Cardiac muscle cell (in vitro differentiated cells and primary cell): Measurements from ENCODE around the gene DNAJC18. TPM values are rescaled to one million over a fixed set of nuclear protein-coding genes. Genes with fewer than 3 reads are reported as not detected.
"Not testable (repeated sequence)": the region's sequence is repeated elsewhere in the genome, so short reads cannot be mapped to it uniquely, and the experiment has no call there.

ENCODE experiments used
- DNase-seq, 2 donors: peaks; one replicate each; pipeline versions ENCODE4 v3.0.0 to v3.0.0-alpha.2; 2010 to 2017; ENCODE audit warnings: low read depth in 1 of 2, low spot score in 1 of 2
- H3K27ac ChIP-seq: fragments of 200-600 bp; sonication (generic); 2 replicates; pipeline ENCODE4 v1.5.1; 2016
- H3K27me3 ChIP-seq: fragments of 200-600 bp; sonication (generic); 2 replicates; pipeline ENCODE4 v1.6.0; 2016; ENCODE audit warnings: control low read depth
- H3K36me3 ChIP-seq: fragments of 200-600 bp; sonication (generic); 2 replicates; pipeline ENCODE4 v1.5.1; 2016; ENCODE audit warnings: control low read depth
- H3K4me1 ChIP-seq: fragments of 200-600 bp; sonication (generic); 2 replicates; pipeline ENCODE4 v1.8.1; 2017; ENCODE audit warnings: low read depth, mild to moderate bottlenecking, mixed run types
- H3K4me3 ChIP-seq: fragments of 200-600 bp; sonication (generic); 2 replicates; pipeline ENCODE4 v1.5.1; 2016; ENCODE audit warnings: mild to moderate bottlenecking
- H3K9me3 ChIP-seq: fragments of 200-600 bp; sonication (generic); 2 replicates; pipeline ENCODE4 v1.5.1; 2017; ENCODE audit warnings: low read depth, mild to moderate bottlenecking, control low read depth
- CTCF ChIP-seq: IDR thresholded peaks from 2 replicates; pipeline ENCODE4 v1.5.1; 2012; ENCODE audit warnings: low read depth, mild to moderate bottlenecking, low read length
- polyA plus RNA-seq: library from polyadenylated mRNA; unstranded; fragments of >200 nt; fragmentation: Nextera tagmentation; extraction: Ambion mirVana; gene quantifications from 2 replicates; pipeline ENCODE4 v1.2.1, GENCODE V29; 2016
- total RNA-seq: library from RNA; depleted of rRNA; stranded (reverse); fragments of >200 nt; gene quantifications from 2 replicates; pipeline ENCODE4 v1.2.3, GENCODE V29; 2016

Gene DNAJC18
- total and polyA plus RNA-seq, 2 experiments from 2014 or later = 10.1 to 17.4 TPM

- H3K27me3 ChIP-seq = peaks cover 11% of the 10 kb centered on the region
- no peak within 1 kb of the TSS for H3K27ac ChIP-seq
- no peak within 1 kb of the TSS for H3K4me3 ChIP-seq
- no peak for TF ChIP-seq CTCF
- no peak for DNase-seq
- H3K4me1 ChIP-seq = peaks cover 12% of the 10 kb centered on the region
- H3K9me3 ChIP-seq = no peaks in the 10 kb centered on the region
- no peaks in the 10 kb centered on the region for H3K36me3 ChIP-seq
These were observed 49.4 kb downstream of the DNAJC18 start, which contains the start of gene MZB1 for GRCh38 chr5:139389701-139390638. Gene MZB1 (minus strand): TSS chr5:139389913. CDS start chr5:139389856, 57 bp downstream.

- no peaks in the 10 kb centered on the region for H3K9me3 ChIP-seq
- no peak overlapping the region for H3K4me3 ChIP-seq
- no peaks in the 10 kb centered on the region for H3K36me3 ChIP-seq
- peaks cover 12% of the 10 kb centered on the region for H3K4me1 ChIP-seq
- no peak for TF ChIP-seq CTCF
- H3K27ac ChIP-seq = peak overlapping the region; percentile 77
- H3K27me3 ChIP-seq = peaks cover 3% of the 10 kb centered on the region
- DNase-seq = peak; percentile 58 to 66
These were observed 51.0 kb downstream of the DNAJC18 start for GRCh38 chr5:139388198-139388821.

- DNase-seq = no peak
- H3K36me3 ChIP-seq = no peaks in the 10 kb centered on the region
- H3K27me3 ChIP-seq = no peaks in the 10 kb centered on the region
- no peak for TF ChIP-seq CTCF
- H3K4me1 ChIP-seq = peaks cover 17% of the 10 kb centered on the region
- no peak overlapping the region for H3K4me3 ChIP-seq
- no peaks in the 10 kb centered on the region for H3K9me3 ChIP-seq
- peak overlapping the region; percentile 77 for H3K27ac ChIP-seq
These were observed 51.6 kb downstream of the DNAJC18 start for GRCh38 chr5:139387611-139388197.

GRCh38 chr5:139386956-139387355 lies 52.4 kb downstream of the DNAJC18 start:
- not testable (repeated sequence) for H3K27me3 ChIP-seq, H3K4me3 ChIP-seq, DNase-seq, H3K36me3 ChIP-seq, H3K9me3 ChIP-seq, H3K27ac ChIP-seq
- peaks cover 25% of the 10 kb centered on the region for H3K4me1 ChIP-seq

GRCh38 chr5:139386050-139386438 lies 53.3 kb downstream of the DNAJC18 start:
- Histone ChIP-seq H3K4me3 (no peak overlapping the region), H3K4me1 (peaks cover 29% of the 10 kb centered on the region), H3K27ac (no peak overlapping the region), H3K36me3 (no peaks in the 10 kb centered on the region), H3K27me3 (no peaks in the 10 kb centered on the region), H3K9me3 (no peaks in the 10 kb centered on the region)
- DNase-seq = no peak
- TF ChIP-seq CTCF = no peak
